Measurements from ENCODE around the gene PAX8. TPM values are rescaled to one million over a fixed set of nuclear protein-coding genes. Genes with fewer than 3 reads are reported as not detected.

Gene PAX8
- total and polyA plus RNA-seq, 2 donors from 2014 or later = 199 to 607 TPM

DNA sequence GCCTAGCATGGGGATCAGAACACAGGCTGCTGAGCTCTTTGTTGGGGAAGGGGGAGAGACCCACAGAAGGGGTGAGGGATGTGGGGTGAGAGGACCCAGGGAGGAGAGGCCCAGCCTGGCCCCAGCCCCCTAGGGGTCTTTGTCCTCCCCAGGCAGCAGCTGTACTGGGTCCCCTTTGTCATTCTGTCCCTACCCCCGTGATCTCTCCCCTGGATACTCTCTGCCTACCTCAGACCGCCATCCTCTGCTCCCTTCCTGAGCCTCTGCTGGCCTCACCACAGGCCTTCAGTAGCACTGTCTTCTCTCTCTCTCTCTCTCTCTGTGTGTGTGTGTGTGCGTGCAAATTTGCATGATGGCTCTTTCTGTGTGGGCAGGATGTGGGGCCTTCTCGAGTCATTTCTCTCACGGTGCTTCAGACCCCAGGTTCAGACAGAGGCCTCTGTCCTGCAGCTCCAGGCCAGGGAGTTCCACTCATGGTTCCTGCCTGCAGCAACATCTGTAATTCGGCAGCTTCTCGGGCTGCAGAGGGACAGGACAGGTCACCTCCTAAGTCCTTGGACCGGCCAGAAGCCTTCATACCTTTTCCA is 103.6 kb downstream of the PAX8 start:
- no peaks in the 10 kb centered on the region for H3K27me3 ChIP-seq (ENCODE audit: control insufficient read depth, insufficient read depth, low read length)
- H3K27ac ChIP-seq (ENCODE audit: low read depth in 2 of 2, low read length in 2 of 2) = no peak overlapping the region
- FAIRE-seq (no peak), DNase-seq (peak in 1 of 5 donors; percentile 65)
- H3K4me3 ChIP-seq (ENCODE audit: low read length in 3 of 3) = no peak overlapping the region
- TF ChIP-seq, protein P1, sequence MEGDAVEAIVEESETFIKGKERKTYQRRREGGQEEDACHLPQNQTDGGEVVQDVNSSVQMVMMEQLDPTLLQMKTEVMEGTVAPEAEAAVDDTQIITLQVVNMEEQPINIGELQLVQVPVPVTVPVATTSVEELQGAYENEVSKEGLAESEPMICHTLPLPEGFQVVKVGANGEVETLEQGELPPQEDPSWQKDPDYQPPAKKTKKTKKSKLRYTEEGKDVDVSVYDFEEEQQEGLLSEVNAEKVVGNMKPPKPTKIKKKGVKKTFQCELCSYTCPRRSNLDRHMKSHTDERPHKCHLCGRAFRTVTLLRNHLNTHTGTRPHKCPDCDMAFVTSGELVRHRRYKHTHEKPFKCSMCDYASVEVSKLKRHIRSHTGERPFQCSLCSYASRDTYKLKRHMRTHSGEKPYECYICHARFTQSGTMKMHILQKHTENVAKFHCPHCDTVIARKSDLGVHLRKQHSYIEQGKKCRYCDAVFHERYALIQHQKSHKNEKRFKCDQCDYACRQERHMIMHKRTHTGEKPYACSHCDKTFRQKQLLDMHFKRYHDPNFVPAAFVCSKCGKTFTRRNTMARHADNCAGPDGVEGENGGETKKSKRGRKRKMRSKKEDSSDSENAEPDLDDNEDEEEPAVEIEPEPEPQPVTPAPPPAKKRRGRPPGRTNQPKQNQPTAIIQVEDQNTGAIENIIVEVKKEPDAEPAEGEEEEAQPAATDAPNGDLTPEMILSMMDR (IDR thresholded peaks at IDR 0.05; ENCODE audit: borderline replicate concordance, extremely low read depth, insufficient read depth) = no peak
- H3K36me3 ChIP-seq (ENCODE audit: control insufficient read depth in 2 of 3, insufficient read depth in 3 of 3, low read length in 3 of 3) = no peaks in the 10 kb centered on the region
- no peaks in the 10 kb centered on the region for H3K9me3 ChIP-seq (ENCODE audit: control insufficient read depth in 2 of 3, insufficient read depth in 1 of 3, low read length in 3 of 3)
- no peaks in the 10 kb centered on the region for H3K4me1 ChIP-seq (ENCODE audit: control insufficient read depth in 2 of 3, insufficient read depth in 2 of 3, low read depth in 1 of 3, low read length in 3 of 3)
- no peak overlapping the region for H3K9ac ChIP-seq (ENCODE audit: low read length in 3 of 3)
- intact Hi-C loops (cut with DNase I) = no loop called here

DNA sequence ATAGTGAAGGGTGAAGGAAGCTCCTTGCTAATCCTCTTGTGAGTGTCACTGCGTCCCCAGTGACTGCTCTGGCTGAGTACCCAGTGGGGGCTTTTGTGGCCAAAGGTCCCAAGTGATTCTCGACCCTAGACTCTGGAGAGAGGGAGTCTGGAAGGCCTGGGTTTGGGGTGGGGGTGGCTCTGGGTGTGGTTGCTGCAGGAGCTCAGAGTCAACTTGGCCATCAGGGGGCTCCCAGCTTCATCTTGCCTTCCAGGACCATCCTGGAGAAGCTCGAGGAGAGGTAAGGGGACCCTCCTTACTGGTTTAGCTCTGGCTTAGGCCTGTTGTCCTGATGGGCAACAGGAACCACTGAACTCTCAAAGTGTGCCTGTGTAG is 104.4 kb downstream of the PAX8 start:
- H3K9ac ChIP-seq (ENCODE audit: low read length in 3 of 3) = no peak overlapping the region
- no peak overlapping the region for H3K27ac ChIP-seq (ENCODE audit: low read depth in 2 of 2, low read length in 2 of 2)

DNA sequence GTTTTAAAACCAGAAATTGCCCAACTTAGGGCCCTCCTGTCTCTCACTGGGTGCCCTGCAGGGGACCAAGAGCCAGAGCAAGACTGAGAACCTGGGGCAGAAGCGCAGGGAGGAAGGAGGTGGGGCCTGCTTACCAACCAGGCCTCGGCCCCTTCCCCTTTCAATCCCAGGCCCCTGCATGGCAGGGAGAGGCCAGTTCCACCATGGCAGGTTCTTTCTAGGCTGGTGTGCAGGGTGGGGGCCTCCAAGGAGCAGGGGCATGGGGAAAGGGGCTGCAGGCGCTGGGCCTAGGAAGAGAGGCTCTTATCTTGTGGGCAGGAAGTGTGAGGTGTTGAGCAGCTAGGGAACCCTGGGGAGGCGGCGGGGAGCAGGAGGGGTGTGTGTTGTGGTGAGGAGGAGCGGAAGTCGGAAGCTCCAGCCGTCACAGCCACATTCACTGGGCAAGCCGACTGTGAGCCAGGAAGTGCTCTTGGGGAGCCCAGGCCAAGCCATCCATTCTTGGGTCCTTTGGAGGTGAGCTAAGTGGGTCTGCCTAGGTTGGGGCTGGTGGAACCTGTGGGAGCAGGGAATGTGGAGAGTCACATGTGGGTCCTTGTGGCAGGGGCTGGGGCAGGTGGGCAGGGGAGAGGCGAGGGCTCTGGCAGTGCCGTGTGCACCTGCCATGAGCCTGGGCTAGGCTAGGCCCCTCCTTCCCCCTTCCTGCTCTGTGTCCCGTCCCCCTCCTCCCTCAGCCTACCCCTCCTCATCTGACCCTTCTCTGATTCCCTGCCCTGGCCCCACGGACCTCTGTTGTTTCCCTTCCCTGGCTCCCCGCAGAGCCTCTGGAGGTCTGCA is 105.0 kb downstream of the PAX8 start, which contains the start of gene PSD4:
PSD4 (plus strand) TSS at position 430 of the 834 bp plus-strand sequence. CDS start 8,486 bp downstream, outside the sequence.
- no peak within 1 kb of the TSS for H3K9ac ChIP-seq (ENCODE audit: low read length in 3 of 3)
- H3K4me3 ChIP-seq (ENCODE audit: low read length in 3 of 3) = peak within 1 kb of the TSS in 1 of 3 donors; percentile 14
- H3K9me3 ChIP-seq (ENCODE audit: control insufficient read depth in 2 of 3, insufficient read depth in 1 of 3, low read length in 3 of 3) = no peaks in the 10 kb centered on the region
- H3K27ac ChIP-seq (ENCODE audit: low read depth in 2 of 2, low read length in 2 of 2) = no peak within 1 kb of the TSS
- TF ChIP-seq, protein P1 (IDR thresholded peaks at IDR 0.05; ENCODE audit: borderline replicate concordance, extremely low read depth, insufficient read depth) = no peak
- no peaks in the 10 kb centered on the region for H3K27me3 ChIP-seq (ENCODE audit: control insufficient read depth, insufficient read depth, low read length)
- no peaks in the 10 kb centered on the region for H3K4me1 ChIP-seq (ENCODE audit: control insufficient read depth in 2 of 3, insufficient read depth in 2 of 3, low read depth in 1 of 3, low read length in 3 of 3)
- FAIRE-seq (no peak), DNase-seq (peak in 1 of 5 donors; percentile 88)
- intact Hi-C loops (cut with DNase I) = no loop called here
- H3K36me3 ChIP-seq (ENCODE audit: control insufficient read depth in 2 of 3, insufficient read depth in 3 of 3, low read length in 3 of 3) = no peaks in the 10 kb centered on the region

More for the DNA sequence above, 104.4 kb downstream of the PAX8 start:
- peak overlapping the region in 1 of 3 donors; percentile 14 for H3K4me3 ChIP-seq (ENCODE audit: low read length in 3 of 3)
- H3K36me3 ChIP-seq (ENCODE audit: control insufficient read depth in 2 of 3, insufficient read depth in 3 of 3, low read length in 3 of 3) = no peaks in the 10 kb centered on the region
- H3K4me1 ChIP-seq (ENCODE audit: control insufficient read depth in 2 of 3, insufficient read depth in 2 of 3, low read depth in 1 of 3, low read length in 3 of 3) = no peaks in the 10 kb centered on the region
- no peaks in the 10 kb centered on the region for H3K27me3 ChIP-seq (ENCODE audit: control insufficient read depth, insufficient read depth, low read length)
- no peak for FAIRE-seq
- intact Hi-C loops (cut with DNase I) = no loop called here
- DNase-seq = peak in 1 of 5 donors; percentile 49
- TF ChIP-seq, protein P1 (IDR thresholded peaks at IDR 0.05; ENCODE audit: borderline replicate concordance, extremely low read depth, insufficient read depth) = no peak
- H3K9me3 ChIP-seq (ENCODE audit: control insufficient read depth in 2 of 3, insufficient read depth in 1 of 3, low read length in 3 of 3) = no peaks in the 10 kb centered on the region

Measured in kidney (tissue), 14 donors.